Tibial artery (tissue), 4 donors: ENCODE results near the gene ARSB.

ENCODE experiments used
- DNase-seq, 2 donors: peaks; one replicate each; pipeline ENCODE4 v3.0.0-alpha.2; 2019
- H3K27ac ChIP-seq, 2 donors: fragments of 200-600 bp; sonication (generic) in 1 of 2; 1 replicate in 1 of 2; 2 replicates in 1 of 2; pipeline ENCODE4 v1.5.1; 2018 to 2019; ENCODE audit warnings: mild to moderate bottlenecking in 1 of 2
- H3K27me3 ChIP-seq, 2 donors: fragments of 200-600 bp; sonication (generic) in 1 of 2; one replicate each; pipeline versions ENCODE4 v1.5.1 to v1.6.0; 2016 to 2019
- H3K36me3 ChIP-seq, 3 donors: fragments of 200-600 bp; sonication (generic) in 2 of 3; one replicate each; pipeline ENCODE4 v1.5.1; 2016 to 2019; ENCODE audit warnings: mild to moderate bottlenecking in 2 of 3
- H3K4me1 ChIP-seq, 4 donors: fragments of 200-600 bp; sonication (generic) in 2 of 4; 1 replicate in 3 of 4; 2 replicates in 1 of 4; pipeline ENCODE4 v1.5.1; 2016 to 2019
- H3K4me3 ChIP-seq, 2 donors: fragments of 200-600 bp; sonication (generic) in 1 of 2; 1 replicate in 1 of 2; 2 replicates in 1 of 2; pipeline ENCODE4 v1.5.1; 2018 to 2019; ENCODE audit warnings: mild to moderate bottlenecking in 2 of 2
- H3K9me3 ChIP-seq, 3 donors: fragments of 200-600 bp; sonication (generic) in 1 of 3; one replicate each; pipeline ENCODE4 v1.5.1; 2016 to 2019
- CTCF ChIP-seq, 2 experiments: fragments of 200-600 bp in 1 of 2; fragments of 450-650 bp in 1 of 2; IDR thresholded peaks; one replicate each; pipeline ENCODE4 v1.5.1; 2017 to 2019; ENCODE audit warnings: antibody characterized with exemption in 2 of 2, mild to moderate bottlenecking in 1 of 2, moderate library complexity in 1 of 2
- intact Hi-C: fragments of 100-400 bp; cut with DNase I; formaldehyde crosslinking; loops from one replicate; pipeline ENCODE4 v1.15.0; 2023; ENCODE audit warnings: low total_unique reads

Gene ARSB

GRCh38 chr5:78968781-78969180 is 16.3 kb downstream of the ARSB start:
- intact Hi-C loops = no loop called here
- peaks cover 0 to 8% (median 0%) of the 10 kb centered on the region in 4 donors for H3K4me1 ChIP-seq
- no peak for DNase-seq
- H3K4me3 ChIP-seq = no peak overlapping the region
- no peaks in the 10 kb centered on the region for H3K9me3 ChIP-seq
- no peaks in the 10 kb centered on the region for H3K36me3 ChIP-seq
- H3K27ac ChIP-seq = no peak overlapping the region
- H3K27me3 ChIP-seq = no peaks in the 10 kb centered on the region
- TF ChIP-seq CTCF (IDR thresholded peaks at IDR 0.05) = no peak

- Histone ChIP-seq H3K27me3 (no peaks in the 10 kb centered on the region), H3K9me3 (no peaks in the 10 kb centered on the region), H3K36me3 (no peaks in the 10 kb centered on the region), H3K27ac (no peak overlapping the region), H3K4me1 (no peaks in the 10 kb centered on the region), H3K4me3 (no peak overlapping the region)
- peak; percentile 45 to 69 for TF ChIP-seq CTCF (IDR thresholded peaks at IDR 0.05)
- DNase-seq = no peak
- intact Hi-C loops = no loop called here
These were observed 20.2 kb downstream of the ARSB start for GRCh38 chr5:78964889-78965288.

- DNase-seq = no peak
- Histone ChIP-seq H3K4me3 (no peak overlapping the region), H3K4me1 (no peaks in the 10 kb centered on the region), H3K36me3 (no peaks in the 10 kb centered on the region), H3K9me3 (no peaks in the 10 kb centered on the region), H3K27me3 (no peaks in the 10 kb centered on the region), H3K27ac (no peak overlapping the region)
- TF ChIP-seq CTCF (IDR thresholded peaks at IDR 0.05) = no peak
- intact Hi-C loops = no loop called here
These were observed 23.4 kb downstream of the ARSB start for GRCh38 chr5:78961743-78962142.

GRCh38 chr5:78959767-78960166 is 25.3 kb downstream of the ARSB start:
- DNase-seq = no peak
- Histone ChIP-seq H3K27ac (no peak overlapping the region), H3K4me3 (no peak overlapping the region), H3K27me3 (no peaks in the 10 kb centered on the region), H3K9me3 (no peaks in the 10 kb centered on the region), H3K4me1 (no peaks in the 10 kb centered on the region), H3K36me3 (no peaks in the 10 kb centered on the region)
- TF ChIP-seq CTCF (IDR thresholded peaks at IDR 0.05) = no peak
- intact Hi-C loops = no loop called here

- DNase-seq = no peak
- intact Hi-C loops = no loop called here
- H3K27me3 ChIP-seq = no peaks in the 10 kb centered on the region
- H3K36me3 ChIP-seq = no peaks in the 10 kb centered on the region
- no peaks in the 10 kb centered on the region for H3K4me1 ChIP-seq
- H3K4me3 ChIP-seq = no peak overlapping the region
- no peak overlapping the region for H3K27ac ChIP-seq
- no peaks in the 10 kb centered on the region for H3K9me3 ChIP-seq
- no peak for TF ChIP-seq CTCF (IDR thresholded peaks at IDR 0.05)
These were observed 26.3 kb downstream of the ARSB start for GRCh38 chr5:78958672-78959445.
